ENCODE measurements around the gene NFIB. TPM values are rescaled to one million over a fixed set of nuclear protein-coding genes. Genes with fewer than 3 reads are reported as not detected.

Gene NFIB
- total RNA-seq, 1 experiment from 2014 or later: 14.3 TPM

GRCh38 chr9:14277244-14277643 is 36.7 kb downstream of the NFIB start:
- no peak overlapping the region for H2BK5ac ChIP-seq (ENCODE audit: insufficient read length, low read length)
- H3K79me2 ChIP-seq (ENCODE audit: insufficient read depth, low read length): no peaks in the 10 kb centered on the region
- no peak overlapping the region for H2BK12ac ChIP-seq (ENCODE audit: insufficient read length, low read depth, low read length)
- H3K4me1 ChIP-seq (ENCODE audit: insufficient read depth, low read length): peaks cover 10% of the 10 kb centered on the region
- no peak overlapping the region for H4K8ac ChIP-seq (replicated peaks; ENCODE audit: insufficient read length, low read depth, low read length)
- Mint-ChIP-seq H3K27ac (peak overlapping the region in 1 of 3 experiments; percentile 40; a peak in 1 of 7 replicates), H3K9me3 (no peaks in the 10 kb centered on the region), H3K27me3 (ENCODE audit: low read depth) (no peaks in the 10 kb centered on the region), H3K36me3 (ENCODE audit: insufficient read depth in 1 of 3, low read depth in 3 of 3) (no peaks in the 10 kb centered on the region), H3K4me1 (peaks cover 54 to 58% of the 10 kb centered on the region in 2 experiments), H3K4me3 (no peak overlapping the region)
- H4K5ac ChIP-seq (ENCODE audit: insufficient read length, low read depth, low read length): no peak overlapping the region
- no peaks in the 10 kb centered on the region for H3K9me3 ChIP-seq (ENCODE audit: control insufficient read depth, low read depth, low read length)
- no peak overlapping the region for H3K9ac ChIP-seq (ENCODE audit: extremely low read depth, insufficient read length, low read length)
- H3K27ac ChIP-seq (ENCODE audit: insufficient read length, low read depth, low read length): no peak overlapping the region
- H3K23ac ChIP-seq (ENCODE audit: insufficient read length, low read depth, low read length): no peak overlapping the region
- TF ChIP-seq CTCF (conservative IDR thresholded peaks at IDR 0.05): no peak
- H3K27me3 ChIP-seq (ENCODE audit: insufficient read depth, low read length): no peaks in the 10 kb centered on the region
- H2BK20ac ChIP-seq (ENCODE audit: low read depth, low read length, poor library complexity, severe bottlenecking): no peak overlapping the region
- no peaks in the 10 kb centered on the region for H4K20me1 ChIP-seq (ENCODE audit: control insufficient read depth, insufficient read depth, insufficient read length)
- WGBS (ENCODE audit: extremely low coverage, insufficient read length, low lambda C conversion rate): no CpG with 5 or more reads among the region's 8 CpGs
- H2AK5ac ChIP-seq (ENCODE audit: insufficient read length, low read length): no peak overlapping the region
- no peak for DNase-seq
- H2AFZ ChIP-seq (ENCODE audit: low read length): no peak overlapping the region
- H3T11ph ChIP-seq (ENCODE audit: low read length): no peak overlapping the region
- H3K14ac ChIP-seq (ENCODE audit: insufficient read depth, low read length): no peak overlapping the region
- H3K79me1 ChIP-seq (ENCODE audit: insufficient read depth, low read depth, low read length, poor library complexity, severe bottlenecking): no peaks in the 10 kb centered on the region
- no peak overlapping the region for H2BK120ac ChIP-seq (ENCODE audit: low read depth, low read length, poor library complexity, severe bottlenecking)
- H3K23me2 ChIP-seq (ENCODE audit: insufficient read length, low read depth, low read length, poor library complexity, severe bottlenecking): no peaks in the 10 kb centered on the region
- no peak overlapping the region for H3K4me2 ChIP-seq (ENCODE audit: insufficient read depth, insufficient read length, low read length)
- H4K91ac ChIP-seq (ENCODE audit: insufficient read length, low read depth, low read length): no peak overlapping the region
- H3K4ac ChIP-seq (ENCODE audit: low read depth, low read length): no peak overlapping the region
- H2BK15ac ChIP-seq (ENCODE audit: low read depth, low read length): no peak overlapping the region
- H3K56ac ChIP-seq (ENCODE audit: insufficient read length, low read depth, low read length): no peak overlapping the region
- H3K18ac ChIP-seq (ENCODE audit: insufficient read length, low read depth, low read length): no peak overlapping the region

Measured in H9 (cell line).